NCI-H82 (cell line): Measurements from ENCODE around the gene ILDR2.
A peak's percentile ranks its signal among the peaks of the same experiment; 100 is the strongest.
"Not testable (repeated sequence)": the region's sequence is repeated elsewhere in the genome, so short reads cannot be mapped to it uniquely, and the experiment has no call there.

ENCODE experiments used
- DNase-seq: peaks from one replicate; lab custom pipeline; 2025; lab: John Stamatoyannopoulos, UW

ILDR2 gene

DNA sequence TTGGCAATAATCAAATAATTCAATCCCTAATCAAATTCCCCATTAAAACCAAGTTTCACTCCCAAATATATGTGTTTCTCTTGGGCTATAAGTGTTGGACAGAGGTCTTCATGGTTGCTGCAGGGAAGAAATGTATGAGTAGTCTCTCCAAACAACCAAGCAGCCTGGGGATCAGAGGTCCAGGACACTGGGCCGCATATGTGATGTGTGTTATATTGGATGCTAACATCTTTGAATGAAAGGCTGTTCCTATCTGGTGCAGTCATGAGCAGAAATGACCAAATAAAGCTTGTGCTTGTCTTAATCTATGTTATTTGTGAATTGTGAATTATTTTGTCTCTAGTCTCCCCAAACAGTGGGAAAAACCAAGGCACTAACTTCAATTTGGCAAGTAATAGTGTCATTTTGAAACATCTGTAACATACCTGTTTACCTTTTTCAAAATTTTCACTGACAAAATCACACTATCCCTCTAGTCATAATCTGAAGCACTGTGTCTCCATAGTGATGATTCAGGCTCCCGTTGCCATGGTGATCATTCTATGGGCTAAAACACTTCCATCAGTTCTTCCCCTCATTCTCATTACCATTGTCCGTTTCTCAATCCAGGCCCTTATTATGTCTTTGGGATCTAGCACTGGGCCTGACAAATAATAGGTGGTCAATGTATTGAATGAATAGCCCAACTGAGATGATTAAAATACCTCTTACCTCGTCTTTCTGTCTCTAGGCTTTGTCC is 86.8 kb downstream of the ILDR2 start:
- no peak for DNase-seq

DNA sequence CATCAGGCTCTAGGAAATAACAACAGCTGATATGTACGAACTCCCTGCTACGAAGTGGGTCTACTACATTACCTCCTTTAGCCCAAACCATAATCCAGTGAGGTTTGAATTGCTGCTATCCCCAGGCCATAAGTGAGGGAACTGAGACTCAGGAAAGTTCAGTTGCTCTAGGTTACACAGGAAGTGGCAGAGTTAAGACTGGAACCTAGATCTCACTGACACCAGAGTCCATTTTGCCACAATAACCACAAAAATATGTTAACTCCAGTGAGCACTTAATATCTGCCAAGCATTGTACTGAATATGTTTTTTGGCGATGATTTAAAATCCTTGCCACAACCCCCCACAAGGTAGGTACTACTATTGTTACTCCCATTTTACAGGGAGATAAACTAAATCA is 90.4 kb downstream of the ILDR2 start:
- DNase-seq: no peak

- peak; percentile 27 for DNase-seq
These were observed 91.2 kb downstream of the ILDR2 start for GRCh38 chr1:166884040-166884642.

DNA sequence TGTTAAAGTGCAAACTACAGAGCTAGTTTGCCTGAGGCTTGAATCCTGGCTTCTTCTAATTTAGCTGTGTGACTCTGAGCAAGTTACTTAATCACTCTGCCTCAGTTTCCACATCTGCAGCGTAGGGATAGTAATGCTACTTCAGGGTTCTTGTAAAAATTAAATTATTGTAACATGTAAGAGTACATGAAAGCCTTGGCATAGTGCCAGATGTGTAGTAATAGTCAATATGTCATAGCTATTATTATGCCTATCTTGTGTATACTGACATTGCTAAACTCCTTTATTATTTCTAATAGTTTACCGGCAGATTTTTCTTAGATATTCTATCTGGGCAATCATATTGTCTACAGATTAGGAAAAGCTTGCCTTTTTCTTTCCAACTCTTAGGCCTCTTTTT is 92.4 kb downstream of the ILDR2 start:
- peak; percentile 67 for DNase-seq

DNA sequence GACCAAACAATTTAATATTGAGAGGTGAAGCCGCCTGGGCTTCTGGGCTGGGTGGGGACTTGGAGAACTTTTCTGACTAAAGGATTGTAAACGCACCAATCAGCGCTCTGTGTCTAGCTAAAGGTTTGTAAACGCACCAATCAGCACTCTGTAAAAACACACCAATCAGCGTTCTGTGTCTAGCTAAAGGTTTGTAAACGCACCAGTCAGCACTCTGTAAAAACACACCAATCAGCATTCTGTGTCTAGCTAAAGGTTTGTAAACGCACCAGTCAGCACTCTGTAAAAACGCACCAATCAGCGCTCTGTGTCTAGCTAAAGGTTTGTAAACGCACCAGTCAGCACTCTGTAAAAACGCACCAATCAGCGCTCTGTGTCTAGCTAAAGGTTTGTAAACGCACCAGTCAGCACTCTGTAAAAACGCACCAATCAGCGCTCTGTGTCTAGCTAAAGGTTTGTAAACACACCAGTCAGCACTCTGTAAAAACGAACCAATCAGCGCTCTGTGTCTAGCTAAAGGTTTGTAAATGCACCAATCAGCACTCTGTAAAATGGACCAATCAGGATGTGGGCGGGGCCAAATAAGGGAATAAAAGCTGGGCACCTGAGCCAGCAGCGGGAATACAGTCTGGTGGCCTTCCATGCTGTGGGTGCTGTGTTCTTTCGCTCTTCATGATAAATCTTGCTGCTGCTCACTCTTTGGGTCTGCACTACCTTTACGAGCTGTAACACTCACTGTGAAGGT is 97.0 kb downstream of the ILDR2 start:
- not testable (repeated sequence) for DNase-seq

DNA sequence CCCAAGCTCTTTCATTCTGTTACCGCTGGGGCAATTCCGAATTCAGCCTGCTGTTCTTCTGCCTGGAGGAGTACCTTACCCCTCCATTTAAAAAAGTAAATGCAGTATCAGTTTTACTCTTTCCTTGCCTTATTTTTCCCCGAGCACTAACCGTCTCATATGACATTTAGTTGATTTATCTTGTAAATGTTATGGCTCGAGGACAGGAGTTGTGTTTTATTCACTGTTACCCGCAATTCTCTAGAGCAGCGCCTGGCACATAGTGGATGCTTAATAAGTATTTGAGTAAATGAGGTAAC is 98.9 kb downstream of the ILDR2 start:
- DNase-seq: no peak

- DNase-seq: peak; percentile 100
These were observed 99.4 kb downstream of the ILDR2 start, which contains the start of gene TADA1 for GRCh38 chr1:166875734-166876539. TSS of gene TADA1 (minus strand) at chr1:166876264. CDS start at chr1:166876233, 31 bp downstream.

DNA sequence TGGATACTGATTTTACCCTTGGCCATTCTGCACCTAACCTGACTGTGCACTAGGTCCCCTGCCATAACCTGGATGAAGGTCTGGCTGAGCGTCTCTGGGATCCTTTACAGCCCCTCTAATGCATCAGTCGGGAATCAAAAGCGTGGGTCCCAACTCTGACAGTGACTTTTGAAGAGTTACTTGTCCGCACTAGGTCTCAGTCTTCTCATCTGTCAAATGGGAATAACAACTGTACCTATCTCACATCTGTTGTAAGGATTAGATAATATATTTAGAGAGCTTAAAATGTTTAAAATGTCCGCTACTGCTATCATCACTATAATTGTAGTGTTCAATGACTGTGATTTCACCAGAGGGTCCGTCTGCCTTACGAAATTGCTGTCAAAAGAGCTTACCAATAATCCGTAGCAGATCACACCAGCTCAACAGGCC is 100.0 kb downstream of the ILDR2 start:
- no peak for DNase-seq

DNA sequence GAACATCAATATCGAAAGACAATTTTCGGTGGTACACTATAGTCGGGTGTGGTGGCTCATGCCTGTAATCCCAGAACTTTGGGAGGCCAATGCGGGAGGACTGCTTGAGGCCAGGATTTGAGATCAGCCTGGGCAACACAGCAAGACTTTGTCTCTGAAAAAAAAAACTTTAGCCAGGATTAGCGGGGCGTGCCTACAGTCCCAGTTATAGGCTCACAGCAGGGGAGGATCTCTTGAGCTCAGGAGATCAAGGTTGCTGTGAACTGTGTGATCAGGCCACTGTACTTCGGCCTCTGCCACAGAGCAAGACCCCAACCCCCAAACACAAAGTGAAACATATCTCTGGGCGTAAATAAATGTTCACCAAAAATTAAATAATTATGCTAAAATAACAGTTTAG is 100.9 kb downstream of the ILDR2 start:
- peak; percentile 85 for DNase-seq

DNA sequence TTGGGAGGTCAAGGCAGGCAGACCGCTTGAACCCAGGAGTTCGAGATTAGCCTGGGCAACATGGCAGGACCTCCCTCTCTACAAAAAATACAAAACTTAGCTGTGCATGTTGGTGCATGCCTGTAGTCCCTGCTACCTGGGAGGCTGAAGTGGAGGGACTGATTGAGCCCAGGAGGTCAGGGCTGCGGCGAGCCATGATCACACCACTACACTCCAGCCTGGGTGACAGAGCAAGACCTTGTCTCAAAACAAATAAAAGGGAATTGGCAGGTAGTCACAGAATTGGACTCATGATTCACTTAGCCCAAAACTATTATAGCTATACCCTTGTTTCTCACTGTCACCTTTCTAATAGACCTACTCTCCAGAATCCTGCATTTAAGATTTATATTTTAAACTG is 104.8 kb downstream of the ILDR2 start:
- no peak for DNase-seq

- no peak for DNase-seq
These were observed 105.8 kb downstream of the ILDR2 start for GRCh38 chr1:166869318-166870099.

DNA sequence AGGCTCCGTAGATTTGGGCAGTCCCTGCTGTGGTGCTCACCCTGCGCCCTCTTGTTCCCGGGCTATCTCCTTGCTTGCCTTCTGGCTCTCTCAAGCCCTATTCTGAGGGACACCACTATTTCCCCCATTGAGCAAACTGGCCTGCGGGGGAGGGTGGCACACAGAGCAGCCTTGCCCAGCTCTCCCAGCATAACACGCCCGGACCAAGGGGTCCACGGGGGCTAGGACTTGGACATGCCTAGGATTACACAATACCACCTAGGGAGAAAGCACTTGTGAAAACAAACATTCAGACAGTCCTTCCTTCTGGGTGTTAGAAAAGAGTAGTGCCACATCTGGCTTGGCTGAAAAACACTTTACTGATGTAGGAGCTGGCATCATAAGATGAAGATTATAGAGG is 106.7 kb downstream of the ILDR2 start:
- no peak for DNase-seq

- DNase-seq: no peak
These were observed 109.4 kb downstream of the ILDR2 start for GRCh38 chr1:166865926-166866325.

GRCh38 chr1:166859597-166859996 is 115.7 kb downstream of the ILDR2 start:
- DNase-seq: no peak

- DNase-seq: no peak
These were observed 116.5 kb downstream of the ILDR2 start for GRCh38 chr1:166858726-166859419.
